KMS-11 (cell line): Measurements from ENCODE around the gene PEX14.

Experiments
- H2AFZ ChIP-seq: fragments of 200-600 bp; sonication (generic); 2 replicates; pipeline ENCODE4 v1.6.1; 2016; ENCODE audit warnings: antibody characterized with exemption, mixed run types, low read depth
- H3K27ac ChIP-seq: fragments of 200-600 bp; sonication (generic); 2 replicates; pipeline ENCODE4 v1.6.1; 2016; ENCODE audit warnings: mild to moderate bottlenecking, mixed run types
- H3K27me3 ChIP-seq: fragments of 200-600 bp; sonication (generic); 2 replicates; pipeline ENCODE4 v1.6.1; 2017; ENCODE audit warnings: mild to moderate bottlenecking, low read depth, mixed run types, moderate library complexity; ENCODE audit not compliant: insufficient read depth
- H3K36me3 ChIP-seq: fragments of 200-600 bp; sonication (generic); 2 replicates; pipeline ENCODE4 v1.6.1; 2017; ENCODE audit warnings: mild to moderate bottlenecking, mixed run types; ENCODE audit not compliant: insufficient read depth
- H3K4me1 ChIP-seq: fragments of 200-600 bp; sonication (generic); 2 replicates; pipeline ENCODE4 v1.6.1; 2016; ENCODE audit warnings: mild to moderate bottlenecking, low read depth, mixed run types; ENCODE audit not compliant: poor library complexity, severe bottlenecking
- H3K4me2 ChIP-seq: fragments of 200-600 bp; sonication (generic); 2 replicates; pipeline ENCODE4 v1.7.0; 2016; ENCODE audit warnings: mild to moderate bottlenecking, mixed run types
- H3K4me3 ChIP-seq: fragments of 200-600 bp; sonication (generic); IDR thresholded peaks from 2 replicates; pipeline ENCODE4 v1.6.1; 2017; ENCODE audit warnings: low read depth, low read length, mixed read lengths; ENCODE audit not compliant: insufficient read depth
- H3K79me2 ChIP-seq: fragments of 200-600 bp; sonication (generic); 2 replicates; pipeline ENCODE4 v1.6.1; 2016; ENCODE audit warnings: low read depth, mixed run types; ENCODE audit not compliant: insufficient read depth
- H3K9ac ChIP-seq: fragments of 200-600 bp; sonication (generic); 2 replicates; pipeline ENCODE4 v1.6.1; 2016; ENCODE audit warnings: mild to moderate bottlenecking, mixed run types
- H4K20me1 ChIP-seq: fragments of 200-600 bp; sonication (generic); 2 replicates; pipeline ENCODE4 v1.6.1; 2016; ENCODE audit warnings: mild to moderate bottlenecking, mixed run types; ENCODE audit not compliant: insufficient read depth
- TF ChIP-seq, protein P1 (sequence below): fragments of 200-600 bp; sonication (generic); conservative IDR thresholded peaks from 2 replicates; pipeline ENCODE4 v1.6.1; 2017; ENCODE audit warnings: low read depth, mild to moderate bottlenecking, antibody characterized with exemption, low read length, moderate library complexity, mixed read lengths

Gene PEX14

DNA sequence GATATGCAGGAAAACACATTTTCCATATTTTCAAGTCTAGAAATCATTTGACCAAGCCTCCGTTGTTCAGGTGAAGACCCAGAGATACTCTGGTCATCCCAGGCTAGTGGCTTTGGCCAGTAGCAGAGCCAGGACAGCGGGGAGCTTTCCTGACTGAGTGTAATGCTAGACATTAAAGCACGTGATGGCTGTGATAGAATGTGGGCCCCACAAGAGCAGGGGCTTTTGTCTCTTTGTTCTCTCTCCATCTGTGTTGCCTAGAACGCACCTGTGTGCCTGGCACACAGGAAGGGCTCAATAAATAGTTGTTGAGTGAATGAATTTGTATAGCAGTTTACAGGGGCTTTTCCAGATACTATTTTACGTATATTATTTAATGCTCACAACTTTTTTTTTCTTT lies 34.0 kb upstream of the PEX14 start:
- Histone ChIP-seq H3K27me3 (no peaks in the 10 kb centered on the region), H3K79me2 (no peaks in the 10 kb centered on the region)
- TF ChIP-seq, protein P1, sequence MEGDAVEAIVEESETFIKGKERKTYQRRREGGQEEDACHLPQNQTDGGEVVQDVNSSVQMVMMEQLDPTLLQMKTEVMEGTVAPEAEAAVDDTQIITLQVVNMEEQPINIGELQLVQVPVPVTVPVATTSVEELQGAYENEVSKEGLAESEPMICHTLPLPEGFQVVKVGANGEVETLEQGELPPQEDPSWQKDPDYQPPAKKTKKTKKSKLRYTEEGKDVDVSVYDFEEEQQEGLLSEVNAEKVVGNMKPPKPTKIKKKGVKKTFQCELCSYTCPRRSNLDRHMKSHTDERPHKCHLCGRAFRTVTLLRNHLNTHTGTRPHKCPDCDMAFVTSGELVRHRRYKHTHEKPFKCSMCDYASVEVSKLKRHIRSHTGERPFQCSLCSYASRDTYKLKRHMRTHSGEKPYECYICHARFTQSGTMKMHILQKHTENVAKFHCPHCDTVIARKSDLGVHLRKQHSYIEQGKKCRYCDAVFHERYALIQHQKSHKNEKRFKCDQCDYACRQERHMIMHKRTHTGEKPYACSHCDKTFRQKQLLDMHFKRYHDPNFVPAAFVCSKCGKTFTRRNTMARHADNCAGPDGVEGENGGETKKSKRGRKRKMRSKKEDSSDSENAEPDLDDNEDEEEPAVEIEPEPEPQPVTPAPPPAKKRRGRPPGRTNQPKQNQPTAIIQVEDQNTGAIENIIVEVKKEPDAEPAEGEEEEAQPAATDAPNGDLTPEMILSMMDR = no peak

DNA sequence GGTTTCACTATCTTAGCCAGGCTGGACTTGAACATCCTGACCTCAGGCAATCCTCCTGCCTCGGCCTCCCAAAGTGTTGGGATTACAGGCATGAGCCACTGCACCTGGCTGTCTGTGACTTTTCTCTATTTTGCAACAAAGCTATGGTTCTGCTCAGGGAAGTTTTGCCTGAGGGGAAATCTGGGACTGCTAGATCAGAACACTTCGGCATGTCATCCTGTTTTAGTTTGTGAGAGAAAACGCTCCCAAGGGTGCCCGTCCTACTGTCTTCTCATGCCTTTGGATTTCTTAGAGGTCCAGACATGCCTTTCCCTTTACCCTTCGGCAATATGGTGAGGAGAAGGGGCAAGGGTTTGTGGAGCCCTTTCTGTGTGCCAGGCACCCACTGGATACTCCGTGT lies 30.5 kb upstream of the PEX14 start:
- H3K4me2 ChIP-seq = no peak overlapping the region
- no peaks in the 10 kb centered on the region for H3K4me1 ChIP-seq
- no peaks in the 10 kb centered on the region for H4K20me1 ChIP-seq
- H3K79me2 ChIP-seq = no peaks in the 10 kb centered on the region
- H2AFZ ChIP-seq = no peak overlapping the region
- H3K27me3 ChIP-seq = no peaks in the 10 kb centered on the region
- no peak overlapping the region for H3K9ac ChIP-seq
- H3K36me3 ChIP-seq = no peaks in the 10 kb centered on the region
- TF ChIP-seq, protein P1 = no peak
- no peak overlapping the region for H3K27ac ChIP-seq
- H3K4me3 ChIP-seq = no peak overlapping the region

More for the DNA sequence above, 34.0 kb upstream of the PEX14 start:
- H3K4me2 ChIP-seq = no peak overlapping the region
- no peak overlapping the region for H3K27ac ChIP-seq
- H4K20me1 ChIP-seq = no peaks in the 10 kb centered on the region
- H2AFZ ChIP-seq = no peak overlapping the region
- no peaks in the 10 kb centered on the region for H3K36me3 ChIP-seq
- H3K9ac ChIP-seq = no peak overlapping the region
- H3K4me1 ChIP-seq = no peaks in the 10 kb centered on the region
- no peak overlapping the region for H3K4me3 ChIP-seq

DNA sequence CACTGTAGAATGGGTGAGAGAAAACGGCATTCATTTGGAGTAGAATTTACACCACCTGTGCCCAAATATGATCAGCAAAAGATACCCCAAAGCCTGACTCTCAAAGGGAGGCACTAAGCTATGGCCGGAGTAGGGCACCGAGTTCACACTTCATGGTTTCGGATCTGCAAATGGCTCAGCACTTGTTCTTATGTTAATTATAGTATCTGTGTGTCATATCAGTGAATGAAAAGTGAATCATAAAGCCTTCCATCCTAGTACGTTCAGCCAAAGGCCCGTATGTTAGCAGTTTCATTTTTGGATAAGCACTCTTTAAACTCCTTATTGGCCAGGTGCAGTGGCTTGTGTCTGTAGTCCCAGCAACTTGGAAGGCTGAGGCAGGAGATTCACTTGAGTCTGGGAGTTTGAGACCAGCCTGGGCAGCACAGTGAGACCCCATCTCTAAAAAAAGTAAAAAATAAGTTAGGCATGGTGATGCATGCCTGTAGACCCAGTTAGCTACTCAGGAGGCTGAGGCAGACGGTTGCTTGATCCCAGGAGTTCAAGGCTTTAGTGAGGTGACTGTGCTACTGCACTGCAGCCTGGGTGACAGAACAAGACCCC lies 29.9 kb upstream of the PEX14 start:
- Histone ChIP-seq H3K27ac (no peak overlapping the region), H3K9ac (no peak overlapping the region)

DNA sequence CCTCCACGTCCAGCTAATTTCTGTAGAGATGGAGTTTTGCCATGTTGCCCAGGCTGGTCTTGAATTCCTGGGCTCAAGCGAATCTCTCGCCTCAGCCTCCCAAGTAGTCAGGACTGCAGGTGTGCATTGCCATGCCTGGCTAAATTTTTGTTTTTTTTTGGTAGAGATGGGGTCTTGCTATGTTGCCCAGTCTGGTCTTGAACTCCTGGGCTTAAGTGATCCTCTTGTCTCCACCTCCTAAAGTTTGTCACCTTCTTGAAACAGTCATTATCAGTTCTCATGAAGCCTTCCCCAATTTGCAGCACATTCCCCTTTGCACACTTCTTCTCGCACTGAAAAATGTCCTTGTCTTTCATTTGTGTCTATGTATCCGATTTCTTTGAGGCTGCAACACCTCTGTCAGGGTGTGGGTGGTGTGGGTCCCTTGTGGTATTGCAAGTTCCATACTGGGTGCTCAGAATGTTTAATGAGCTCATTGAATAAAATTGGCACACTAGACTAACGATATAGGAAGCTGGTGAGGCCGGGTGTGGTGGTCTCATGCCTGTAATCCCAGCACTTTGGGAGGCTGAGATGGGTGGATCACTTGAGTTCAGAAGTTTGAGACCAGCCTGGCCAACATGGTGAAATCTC lies 27.8 kb upstream of the PEX14 start:
- no peaks in the 10 kb centered on the region for H3K27me3 ChIP-seq
- no peak overlapping the region for H3K9ac ChIP-seq
- no peaks in the 10 kb centered on the region for H3K36me3 ChIP-seq
- no peak overlapping the region for H3K27ac ChIP-seq
- no peaks in the 10 kb centered on the region for H3K4me1 ChIP-seq
- TF ChIP-seq, protein P1 = no peak
- H4K20me1 ChIP-seq = no peaks in the 10 kb centered on the region
- H2AFZ ChIP-seq = no peak overlapping the region
- H3K4me2 ChIP-seq = no peak overlapping the region
- H3K4me3 ChIP-seq = no peak overlapping the region
- no peaks in the 10 kb centered on the region for H3K79me2 ChIP-seq

More for the DNA sequence above, 29.9 kb upstream of the PEX14 start:
- Histone ChIP-seq H3K36me3 (no peaks in the 10 kb centered on the region), H3K4me1 (no peaks in the 10 kb centered on the region), H3K4me2 (no peak overlapping the region), H2AFZ (no peak overlapping the region), H4K20me1 (no peaks in the 10 kb centered on the region), H3K4me3 (no peak overlapping the region), H3K79me2 (no peaks in the 10 kb centered on the region), H3K27me3 (no peaks in the 10 kb centered on the region)
- TF ChIP-seq, protein P1 = no peak
